Activated CD4-positive, alpha-beta T cell treated with anti-CD3 and anti-CD28 coated beads, Interleukin-2, Interleukin-6, amounts not matched to agents 100 ng/mL and 50 ng/mL, durations not matched to agents 16 hours and 8 hours (primary cell): ENCODE results near the gene ASCC1.
A peak's percentile ranks its signal among the peaks of the same experiment; 100 is the strongest.
"Not testable (repeated sequence)": the region's sequence is repeated elsewhere in the genome, so short reads cannot be mapped to it uniquely, and the experiment has no call there.

Experiments
- DNase-seq: peaks from one replicate; pipeline ENCODE4 v3.0.0-alpha.2; 2020

The ASCC1 gene

GRCh38 chr10:72219235-72219814, 3.2 kb upstream of the ASCC1 start:
- DNase-seq: no peak

- DNase-seq: no peak
Observed at GRCh38 chr10:72218726-72219125, 2.6 kb upstream of the ASCC1 start.

GRCh38 chr10:72218325-72218724, 2.2 kb upstream of the ASCC1 start:
- peak; percentile 27 for DNase-seq

GRCh38 chr10:72211832-72212231, 4.2 kb downstream of the ASCC1 start:
- DNase-seq: not testable (repeated sequence)

GRCh38 chr10:72211381-72211780, 4.7 kb downstream of the ASCC1 start:
- not testable (repeated sequence) for DNase-seq

- DNase-seq: peak; percentile 32
Observed at GRCh38 chr10:72208526-72208925, 7.5 kb downstream of the ASCC1 start.

GRCh38 chr10:72206511-72207229, 9.4 kb downstream of the ASCC1 start:
- no peak for DNase-seq

- no peak for DNase-seq
Observed at GRCh38 chr10:72204724-72205123, 11.4 kb downstream of the ASCC1 start.

- no peak for DNase-seq
Observed at GRCh38 chr10:72204296-72204695, 11.8 kb downstream of the ASCC1 start.

- DNase-seq: no peak
Observed at GRCh38 chr10:72201293-72201692, 14.8 kb downstream of the ASCC1 start.

GRCh38 chr10:72200883-72201282, 15.2 kb downstream of the ASCC1 start:
- no peak for DNase-seq

- DNase-seq: no peak
Observed at GRCh38 chr10:72194949-72195348, 21.1 kb downstream of the ASCC1 start.

- DNase-seq: no peak
Observed at GRCh38 chr10:72186982-72187330, 29.1 kb downstream of the ASCC1 start.

GRCh38 chr10:72186258-72186981, 29.7 kb downstream of the ASCC1 start:
- no peak for DNase-seq

- no peak for DNase-seq
Observed at GRCh38 chr10:72184156-72184555, 31.9 kb downstream of the ASCC1 start.

GRCh38 chr10:72177454-72177853, 38.6 kb downstream of the ASCC1 start:
- no peak for DNase-seq

- DNase-seq: no peak
Observed at GRCh38 chr10:72176701-72177100, 39.4 kb downstream of the ASCC1 start.

GRCh38 chr10:72175149-72175548, 40.9 kb downstream of the ASCC1 start:
- DNase-seq: peak; percentile 17

GRCh38 chr10:72174297-72174662, 41.8 kb downstream of the ASCC1 start:
- DNase-seq: no peak

GRCh38 chr10:72173619-72174296, 42.3 kb downstream of the ASCC1 start:
- peak; percentile 33 for DNase-seq

- DNase-seq: no peak
Observed at GRCh38 chr10:72173262-72173618, 42.8 kb downstream of the ASCC1 start.

GRCh38 chr10:72171175-72171630, 44.9 kb downstream of the ASCC1 start:
- no peak for DNase-seq

- no peak for DNase-seq
Observed at GRCh38 chr10:72170733-72171132, 45.3 kb downstream of the ASCC1 start.

- no peak for DNase-seq
Observed at GRCh38 chr10:72170263-72170662, 45.8 kb downstream of the ASCC1 start.
